Caco-2 (cell line): ENCODE results near the gene PF4V1. TPM values are rescaled to one million over a fixed set of nuclear protein-coding genes. Genes with fewer than 3 reads are reported as not detected.

Experiments
- Bru-seq: library from RNA; stranded (reverse); fragments of 400-500 nt; gene quantifications from one replicate; lab custom pipeline; 2021; lab: Mats Ljungman, UMichigan
- BruChase-seq, 2 experiments: library from RNA; stranded (reverse); fragments of 400-500 nt; gene quantifications; one replicate each; lab custom pipeline; 2021; lab: Mats Ljungman, UMichigan
- BruUV-seq: library from RNA; stranded (reverse); fragments of 400-500 nt; replicated peaks from 2 replicates; lab custom pipeline; 2021; lab: Mats Ljungman, UMichigan
- CTCF ChIA-PET: fragments of 300-600 bp; sonication (Branson Sonifier 250); formaldehyde crosslinking; loops from one replicate; lab custom pipeline; 2022; ENCODE audit warnings: antibody characterized with exemption; lab: Charles Lee
- POLR2A ChIA-PET: fragments of 300-600 bp; sonication (Branson Sonifier 250); formaldehyde crosslinking; loops from one replicate; lab custom pipeline; 2022; ENCODE audit warnings: antibody characterized with exemption; lab: Charles Lee
- DNase-seq, 2 experiments: peaks; one replicate each; pipeline versions ENCODE4 v3.0.0 to v3.0.0-alpha.2; 2020 to 2022
- H3K27me3 ChIP-seq: replicated peaks from 2 replicates; pipeline ENCODE4 v1.6.0; 2011; ENCODE audit warnings: low read length; ENCODE audit not compliant: control insufficient read depth, insufficient read depth
- H3K36me3 ChIP-seq: 2 replicates; pipeline ENCODE4 v1.5.1; 2011; ENCODE audit warnings: low read length; ENCODE audit not compliant: control insufficient read depth, insufficient read depth
- H3K4me1 ChIP-seq: fragments of 250-450 bp; sonication (Bioruptor Pico); 2 replicates; pipeline ENCODE4 v1.5.1; 2020; ENCODE audit warnings: mild to moderate bottlenecking
- H3K4me3 ChIP-seq: 2 replicates; pipeline ENCODE4 v1.5.1; 2011; ENCODE audit warnings: low read depth, mild to moderate bottlenecking, control low read depth, low read length
- H3K9me3 ChIP-seq: fragments of 250-450 bp; sonication (Bioruptor Pico); 2 replicates; pipeline ENCODE4 v1.5.1; 2020; ENCODE audit warnings: mild to moderate bottlenecking, moderate library complexity
- H3K27ac Mint-ChIP-seq: one replicate; pipeline ENCODE4 v1.8.0; 2022; ENCODE audit warnings: mixed read lengths; ENCODE audit not compliant: unreplicated experiment
- H3K27me3 Mint-ChIP-seq: one replicate; pipeline ENCODE4 v1.8.0; 2022; ENCODE audit warnings: mixed read lengths; ENCODE audit not compliant: insufficient read depth, unreplicated experiment
- H3K36me3 Mint-ChIP-seq: one replicate; pipeline ENCODE4 v1.8.0; 2022; ENCODE audit warnings: mild to moderate bottlenecking, mixed read lengths; ENCODE audit not compliant: insufficient read depth, unreplicated experiment
- H3K4me1 Mint-ChIP-seq: one replicate; pipeline ENCODE4 v1.8.0; 2022; ENCODE audit warnings: low read depth, mixed read lengths; ENCODE audit not compliant: unreplicated experiment
- H3K4me3 Mint-ChIP-seq: one replicate; pipeline ENCODE4 v1.8.0; 2022; ENCODE audit warnings: mild to moderate bottlenecking, moderate library complexity, mixed read lengths; ENCODE audit not compliant: unreplicated experiment
- H3K9me3 Mint-ChIP-seq: one replicate; pipeline ENCODE4 v1.8.0; 2022; ENCODE audit warnings: mixed read lengths; ENCODE audit not compliant: unreplicated experiment
- intact Hi-C: fragments of 100-400 bp; cut with micrococcal nuclease; formaldehyde crosslinking; loops from one replicate; pipeline ENCODE4 v1.10.0; 2022; ENCODE audit not compliant: unreplicated experiment
- long read RNA-seq: library from polyadenylated mRNA; stranded (forward); transcript quantifications from one replicate; pipeline ENCODE4 v2.0.0, GENCODE V29; 2022
- total RNA-seq: library from RNA; stranded (reverse); gene quantifications from 2 replicates; pipeline ENCODE4 v1.2.3, GENCODE V29; 2022
- TF ChIP-seq, protein P1 (sequence below), 2 experiments: fragments of 200-600 bp in 1 of 2; IDR thresholded peaks; 1 replicate in 1 of 2; 2 replicates in 1 of 2; pipeline versions ENCODE4 v1.5.1 to v1.8.0; 2011 to 2022; ENCODE audit warnings: antibody characterized with exemption in 1 of 2, control low read depth in 1 of 2, inconsistent platforms in 1 of 2, low read depth in 1 of 2, low read length in 1 of 2, mild to moderate bottlenecking in 1 of 2, moderate library complexity in 1 of 2; ENCODE audit not compliant: insufficient read depth in 1 of 2, severe bottlenecking in 1 of 2, unreplicated experiment in 1 of 2

Gene PF4V1, protein sequence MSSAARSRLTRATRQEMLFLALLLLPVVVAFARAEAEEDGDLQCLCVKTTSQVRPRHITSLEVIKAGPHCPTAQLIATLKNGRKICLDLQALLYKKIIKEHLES
- total RNA-seq = not detected in 2 replicates
- Bru-seq, nascent RNA = not detected
- not detected for BruChase-seq, experiment 1, labeled RNA remaining after a 2-hour chase
- BruChase-seq, experiment 2, labeled RNA remaining after a 6-hour chase = not detected
- long read RNA-seq = 0 reads

DNA sequence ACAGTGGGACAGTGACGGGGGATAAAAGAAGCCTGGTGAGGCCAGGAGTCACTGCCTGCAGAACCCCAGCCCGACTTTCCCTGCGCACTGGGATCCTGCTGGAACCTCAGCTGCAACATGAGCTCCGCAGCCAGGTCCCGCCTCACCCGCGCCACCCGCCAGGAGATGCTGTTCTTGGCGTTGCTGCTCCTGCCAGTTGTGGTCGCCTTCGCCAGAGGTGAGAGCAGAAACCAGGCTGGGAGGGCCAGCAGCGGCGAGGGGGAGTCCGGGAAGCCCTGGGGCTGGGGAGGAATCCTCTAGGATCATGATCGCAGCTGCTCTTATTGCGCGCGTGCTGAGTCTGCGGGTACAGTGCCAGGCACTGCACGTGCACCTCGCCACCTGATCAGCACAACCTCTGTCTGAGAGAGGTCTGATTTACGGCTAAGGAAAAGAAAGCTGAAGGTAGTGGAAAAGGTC, at the start of gene PF4V1:
Gene PF4V1 (plus strand): TSS at position 51 of the 459 bp plus-strand sequence. CDS start 67 bp downstream, at position 118.
- no peaks in the 10 kb centered on the region for H3K4me1 Mint-ChIP-seq
- no peak within 1 kb of the TSS for H3K27ac Mint-ChIP-seq
- TF ChIP-seq, protein P1, sequence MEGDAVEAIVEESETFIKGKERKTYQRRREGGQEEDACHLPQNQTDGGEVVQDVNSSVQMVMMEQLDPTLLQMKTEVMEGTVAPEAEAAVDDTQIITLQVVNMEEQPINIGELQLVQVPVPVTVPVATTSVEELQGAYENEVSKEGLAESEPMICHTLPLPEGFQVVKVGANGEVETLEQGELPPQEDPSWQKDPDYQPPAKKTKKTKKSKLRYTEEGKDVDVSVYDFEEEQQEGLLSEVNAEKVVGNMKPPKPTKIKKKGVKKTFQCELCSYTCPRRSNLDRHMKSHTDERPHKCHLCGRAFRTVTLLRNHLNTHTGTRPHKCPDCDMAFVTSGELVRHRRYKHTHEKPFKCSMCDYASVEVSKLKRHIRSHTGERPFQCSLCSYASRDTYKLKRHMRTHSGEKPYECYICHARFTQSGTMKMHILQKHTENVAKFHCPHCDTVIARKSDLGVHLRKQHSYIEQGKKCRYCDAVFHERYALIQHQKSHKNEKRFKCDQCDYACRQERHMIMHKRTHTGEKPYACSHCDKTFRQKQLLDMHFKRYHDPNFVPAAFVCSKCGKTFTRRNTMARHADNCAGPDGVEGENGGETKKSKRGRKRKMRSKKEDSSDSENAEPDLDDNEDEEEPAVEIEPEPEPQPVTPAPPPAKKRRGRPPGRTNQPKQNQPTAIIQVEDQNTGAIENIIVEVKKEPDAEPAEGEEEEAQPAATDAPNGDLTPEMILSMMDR (IDR thresholded peaks at IDR 0.05; ENCODE audit: insufficient read depth in 1 of 2, low read depth in 1 of 2, low read length in 1 of 2, severe bottlenecking in 1 of 2, unreplicated experiment in 1 of 2) = no peak
- H3K27me3 Mint-ChIP-seq = no peaks in the 10 kb centered on the region
- H3K9me3 Mint-ChIP-seq = no peaks in the 10 kb centered on the region
- POLR2A ChIA-PET = no interaction called here
- H3K9me3 ChIP-seq = no peaks in the 10 kb centered on the region
- DNase-seq = no peak
- H3K4me3 Mint-ChIP-seq = no peak within 1 kb of the TSS
- no peak within 1 kb of the TSS for H3K4me3 ChIP-seq
- CTCF ChIA-PET = no interaction called here
- H3K36me3 Mint-ChIP-seq = no peaks in the 10 kb centered on the region
- no peaks in the 10 kb centered on the region for H3K27me3 ChIP-seq
- H3K4me1 ChIP-seq = no peaks in the 10 kb centered on the region
- no TSS peak for BruUV-seq
- intact Hi-C loops = no loop called here
- no peaks in the 10 kb centered on the region for H3K36me3 ChIP-seq

DNA sequence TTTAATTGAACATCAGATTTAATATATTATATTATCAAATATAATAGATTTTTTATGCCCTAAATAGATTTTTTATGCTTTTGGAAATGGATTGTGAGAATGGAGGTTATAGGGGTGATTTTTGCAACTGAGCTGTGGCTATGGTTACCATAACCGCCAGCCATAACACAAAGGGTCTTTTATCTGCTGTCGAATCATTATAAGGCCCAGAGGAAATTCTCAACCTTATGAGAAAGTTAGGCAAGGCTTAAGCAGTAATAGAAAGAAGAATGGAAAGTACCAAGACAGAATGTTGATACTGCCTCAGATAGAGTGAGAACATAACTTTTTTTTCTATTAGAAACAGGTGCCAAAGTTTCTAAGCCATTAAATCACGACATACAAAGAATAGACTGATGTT, 42.9 kb upstream of the PF4V1 start:
- no peaks in the 10 kb centered on the region for H3K4me1 Mint-ChIP-seq
- H3K36me3 ChIP-seq = no peaks in the 10 kb centered on the region
- H3K27me3 ChIP-seq = no peaks in the 10 kb centered on the region
- TF ChIP-seq, protein P1 (IDR thresholded peaks at IDR 0.05; ENCODE audit: insufficient read depth in 1 of 2, low read depth in 1 of 2, low read length in 1 of 2, severe bottlenecking in 1 of 2, unreplicated experiment in 1 of 2) = no peak
- H3K4me3 ChIP-seq = no peak overlapping the region
- ChIA-PET CTCF (no interaction called here), POLR2A (no interaction called here)
- no peak overlapping the region for H3K27ac Mint-ChIP-seq
- no peak for DNase-seq
- H3K9me3 Mint-ChIP-seq = no peaks in the 10 kb centered on the region
- no peaks in the 10 kb centered on the region for H3K36me3 Mint-ChIP-seq
- H3K9me3 ChIP-seq = no peaks in the 10 kb centered on the region
- H3K4me1 ChIP-seq = no peaks in the 10 kb centered on the region
- intact Hi-C loops = no loop called here
- H3K27me3 Mint-ChIP-seq = peaks cover 17% of the 10 kb centered on the region
- no TSS peak for BruUV-seq
- no peak overlapping the region for H3K4me3 Mint-ChIP-seq

DNA sequence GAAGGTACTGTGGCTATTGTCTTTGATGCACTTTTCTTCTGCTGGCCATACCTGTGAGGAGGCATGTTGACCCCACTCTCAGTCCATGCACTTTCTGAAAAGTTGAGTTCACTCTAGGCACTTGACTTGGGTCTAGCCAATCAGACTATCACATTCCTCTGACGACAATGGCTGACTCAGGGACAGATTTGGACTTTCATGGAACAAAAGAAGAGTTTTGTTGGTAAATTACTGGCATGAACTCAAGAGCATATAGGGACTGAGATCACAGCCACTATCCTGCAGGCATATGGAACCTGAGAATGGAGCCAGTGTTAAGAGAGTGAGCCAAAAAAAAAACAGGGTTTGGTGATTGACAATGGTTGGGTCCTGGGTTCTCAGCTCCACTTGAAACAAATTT, 41.3 kb upstream of the PF4V1 start:
- H3K36me3 ChIP-seq = no peaks in the 10 kb centered on the region
- no peak for DNase-seq
- ChIA-PET CTCF (no interaction called here), POLR2A (no interaction called here)
- Mint-ChIP-seq H3K9me3 (no peaks in the 10 kb centered on the region), H3K4me1 (no peaks in the 10 kb centered on the region), H3K4me3 (no peak overlapping the region), H3K27me3 (peaks cover 12% of the 10 kb centered on the region), H3K36me3 (no peaks in the 10 kb centered on the region), H3K27ac (no peak overlapping the region)
- H3K4me3 ChIP-seq = no peak overlapping the region
- no peaks in the 10 kb centered on the region for H3K27me3 ChIP-seq
- TF ChIP-seq, protein P1 (IDR thresholded peaks at IDR 0.05; ENCODE audit: insufficient read depth in 1 of 2, low read depth in 1 of 2, low read length in 1 of 2, severe bottlenecking in 1 of 2, unreplicated experiment in 1 of 2) = no peak
- H3K4me1 ChIP-seq = no peaks in the 10 kb centered on the region
- intact Hi-C loops = no loop called here
- no peaks in the 10 kb centered on the region for H3K9me3 ChIP-seq
- BruUV-seq = no TSS peak
